ENCODE measurements around the gene SBNO2. TPM values are rescaled to one million over a fixed set of nuclear protein-coding genes. Genes with fewer than 3 reads are reported as not detected.
A peak's percentile ranks its signal among the peaks of the same experiment; 100 is the strongest.

SBNO2 gene
- total RNA-seq, 5 donors from 2014 or later (not counting 1 experiment from before 2014, with no cell fraction given), result 90.2 to 115 (median 106) TPM

GRCh38 chr19:1199531-1199930 lies 25.5 kb upstream of the SBNO2 start:
- Mint-ChIP-seq H3K27ac (no peak overlapping the region), H3K4me1 (peaks cover 10 to 15% (median 14%) of the 10 kb centered on the region in 3 donors), H3K9me3 (no peaks in the 10 kb centered on the region), H3K4me3 (no peak overlapping the region), H3K36me3 (no peaks in the 10 kb centered on the region), H3K27me3 (no peaks in the 10 kb centered on the region)
- no peak overlapping the region for H3K27ac ChIP-seq (ENCODE audit: low read length)
- H3K9me3 ChIP-seq, result no peaks in the 10 kb centered on the region
- ChIA-PET POLR2A (interaction anchor here in 1 of 2 donors (0.5 kb wide), 1 partner anchor 121 kb away, joined by 5 read pairs; no protein-coding TSS in a partner anchor), CTCF (interaction anchor here in 1 of 2 donors (0.7 kb wide), 1 partner anchor 88 kb away, joined by 3 read pairs; no protein-coding TSS in a partner anchor)
- H3K4me1 ChIP-seq (ENCODE audit: control insufficient read depth in 1 of 2, extremely low read depth in 1 of 2, insufficient read depth in 2 of 2, low read length in 2 of 2), result peaks cover 6 to 19% of the 10 kb centered on the region in 2 experiments
- 95% methylated on average over 10 of the region's 10 CpGs for WGBS (ENCODE audit: insufficient coverage)
- no peak for DNase-seq
- H3K36me3 ChIP-seq (ENCODE audit: control insufficient read depth in 2 of 2, extremely low read depth in 1 of 2, insufficient read depth in 1 of 2, low read length in 1 of 2), result no peaks in the 10 kb centered on the region
- no peaks in the 10 kb centered on the region for H3K27me3 ChIP-seq (replicated peaks in 1 of 2; ENCODE audit: control insufficient read depth in 2 of 2, extremely low read depth in 1 of 2, insufficient read depth in 2 of 2, low read length in 1 of 2)
- H3K4me3 ChIP-seq (ENCODE audit: control insufficient read depth in 1 of 2, extremely low read depth in 1 of 2, low read length in 1 of 2), result no peak overlapping the region
- ATAC-seq (replicated peaks in 1 of 4), result no peak

GRCh38 chr19:1189419-1189818 lies 15.4 kb upstream of the SBNO2 start:
- Mint-ChIP-seq H3K4me1 (peaks cover 19 to 25% (median 25%) of the 10 kb centered on the region in 3 donors), H3K27ac (peak overlapping the region; percentile 90 to 92), H3K9me3 (no peaks in the 10 kb centered on the region), H3K27me3 (no peaks in the 10 kb centered on the region), H3K36me3 (no peaks in the 10 kb centered on the region), H3K4me3 (peak overlapping the region in 1 of 3 donors; percentile 25)
- H3K27me3 ChIP-seq (replicated peaks in 1 of 2; ENCODE audit: control insufficient read depth in 2 of 2, extremely low read depth in 1 of 2, insufficient read depth in 2 of 2, low read length in 1 of 2), result no peaks in the 10 kb centered on the region
- peak overlapping the region; percentile 34 for H3K27ac ChIP-seq (ENCODE audit: low read length)
- ATAC-seq (replicated peaks in 1 of 4) (peak; percentile 34 to 82 (median 64)), DNase-seq (peak in 8 of 35 experiments; percentile 20 to 60 (median 46))
- H3K4me1 ChIP-seq (ENCODE audit: control insufficient read depth in 1 of 2, extremely low read depth in 1 of 2, insufficient read depth in 2 of 2, low read length in 2 of 2), result peaks cover 11 to 44% of the 10 kb centered on the region in 2 experiments
- no peaks in the 10 kb centered on the region for H3K36me3 ChIP-seq (ENCODE audit: control insufficient read depth in 2 of 2, extremely low read depth in 1 of 2, insufficient read depth in 1 of 2, low read length in 1 of 2)
- 50% methylated on average over 7 of the region's 9 CpGs for WGBS (ENCODE audit: insufficient coverage)
- CTCF ChIA-PET, result no interaction called here
- no peaks in the 10 kb centered on the region for H3K9me3 ChIP-seq
- H3K4me3 ChIP-seq (ENCODE audit: control insufficient read depth in 1 of 2, extremely low read depth in 1 of 2, low read length in 1 of 2), result no peak overlapping the region
- POLR2A ChIA-PET, result no interaction called here

- Histone ChIP-seq H3K27ac (ENCODE audit: low read length) (no peak overlapping the region), H3K9me3 (no peaks in the 10 kb centered on the region), H3K4me3 (ENCODE audit: control insufficient read depth in 1 of 2, extremely low read depth in 1 of 2, low read length in 1 of 2) (no peak overlapping the region), H3K27me3 (replicated peaks in 1 of 2; ENCODE audit: control insufficient read depth in 2 of 2, extremely low read depth in 1 of 2, insufficient read depth in 2 of 2, low read length in 1 of 2) (peaks cover 0 to 26% of the 10 kb centered on the region in 2 experiments), H3K36me3 (ENCODE audit: control insufficient read depth in 2 of 2, extremely low read depth in 1 of 2, insufficient read depth in 1 of 2, low read length in 1 of 2) (no peaks in the 10 kb centered on the region), H3K4me1 (ENCODE audit: control insufficient read depth in 1 of 2, extremely low read depth in 1 of 2, insufficient read depth in 2 of 2, low read length in 2 of 2) (peaks cover 0 to 9% of the 10 kb centered on the region in 2 experiments)
- DNase-seq (no peak), ATAC-seq (replicated peaks in 1 of 4) (no peak)
- Mint-ChIP-seq H3K4me1 (peaks cover 5 to 24% (median 12%) of the 10 kb centered on the region in 3 donors), H3K27ac (no peak overlapping the region), H3K4me3 (no peak overlapping the region), H3K36me3 (no peaks in the 10 kb centered on the region), H3K27me3 (peaks cover 0 to 8% of the 10 kb centered on the region in 2 donors), H3K9me3 (no peaks in the 10 kb centered on the region)
- WGBS (ENCODE audit: insufficient coverage), result 74% methylated on average over 19 of the region's 19 CpGs
- POLR2A ChIA-PET, result no interaction called here
- CTCF ChIA-PET, result no interaction called here
These were observed 9.6 kb upstream of the SBNO2 start for GRCh38 chr19:1183543-1184172.

DNA sequence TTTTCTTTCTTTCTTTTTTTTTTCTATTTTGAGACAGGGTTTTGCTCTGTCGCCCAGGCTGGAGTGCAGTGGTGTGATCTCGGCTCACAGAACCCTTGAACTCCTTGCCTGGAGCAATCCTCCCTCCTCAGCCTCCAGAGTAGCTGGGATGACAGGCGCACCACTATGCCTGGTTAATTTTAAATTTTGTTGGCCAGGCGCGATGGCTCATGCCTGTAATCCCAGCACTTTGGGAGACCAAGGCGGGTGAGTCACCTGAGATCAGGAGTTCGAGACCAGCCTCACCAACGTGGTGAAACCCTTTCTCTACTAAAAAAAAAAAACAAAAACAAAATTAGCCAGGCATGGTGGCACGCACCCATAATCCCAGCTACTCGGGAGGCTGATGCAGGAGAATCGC lies 8.7 kb upstream of the SBNO2 start:
- Histone ChIP-seq H3K4me3 (ENCODE audit: control insufficient read depth in 1 of 2, extremely low read depth in 1 of 2, low read length in 1 of 2) (no peak overlapping the region), H3K27ac (ENCODE audit: low read length) (no peak overlapping the region), H3K9me3 (no peaks in the 10 kb centered on the region), H3K4me1 (ENCODE audit: control insufficient read depth in 1 of 2, extremely low read depth in 1 of 2, insufficient read depth in 2 of 2, low read length in 2 of 2) (peaks cover 0 to 9% of the 10 kb centered on the region in 2 experiments), H3K27me3 (replicated peaks in 1 of 2; ENCODE audit: control insufficient read depth in 2 of 2, extremely low read depth in 1 of 2, insufficient read depth in 2 of 2, low read length in 1 of 2) (peaks cover 0 to 26% of the 10 kb centered on the region in 2 experiments), H3K36me3 (ENCODE audit: control insufficient read depth in 2 of 2, extremely low read depth in 1 of 2, insufficient read depth in 1 of 2, low read length in 1 of 2) (no peaks in the 10 kb centered on the region)
- Mint-ChIP-seq H3K27me3 (peaks cover 0 to 8% of the 10 kb centered on the region in 2 donors), H3K4me1 (peaks cover 5 to 24% (median 12%) of the 10 kb centered on the region in 3 donors), H3K27ac (no peak overlapping the region), H3K36me3 (no peaks in the 10 kb centered on the region), H3K4me3 (no peak overlapping the region), H3K9me3 (no peaks in the 10 kb centered on the region)
- ChIA-PET CTCF (no interaction called here), POLR2A (no interaction called here)
- no peak for DNase-seq
- no peak for ATAC-seq (replicated peaks in 1 of 4)
- 91% methylated on average over 7 of the region's 11 CpGs for WGBS (ENCODE audit: insufficient coverage)

GRCh38 chr19:1182068-1182467 lies 8.0 kb upstream of the SBNO2 start:
- no peak for ATAC-seq (replicated peaks in 1 of 4)
- Histone ChIP-seq H3K27ac (ENCODE audit: low read length) (no peak overlapping the region), H3K4me1 (ENCODE audit: control insufficient read depth in 1 of 2, extremely low read depth in 1 of 2, insufficient read depth in 2 of 2, low read length in 2 of 2) (peaks cover 0 to 9% of the 10 kb centered on the region in 2 experiments)

DNA sequence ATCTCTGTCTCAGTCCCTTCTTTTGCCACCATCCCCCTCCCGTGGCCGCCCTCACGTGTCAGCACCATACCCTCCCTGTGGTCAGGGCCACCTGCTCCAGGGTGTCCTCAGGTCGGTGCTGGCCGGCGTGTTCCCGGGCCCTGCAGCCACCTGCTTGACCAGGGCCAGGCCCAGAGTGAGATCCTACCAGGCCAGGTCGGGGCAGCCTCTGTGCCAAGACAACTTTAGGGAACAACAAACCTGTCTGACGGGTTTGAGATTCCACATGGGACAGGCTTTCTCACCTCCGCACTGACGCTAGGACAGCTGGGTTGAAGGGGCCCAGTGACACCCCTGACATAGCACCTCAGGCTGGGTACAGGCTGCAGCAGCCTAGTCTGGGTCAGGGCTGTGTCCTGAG lies 7.5 kb upstream of the SBNO2 start:
- Mint-ChIP-seq H3K36me3 (no peaks in the 10 kb centered on the region), H3K9me3 (no peaks in the 10 kb centered on the region), H3K27ac (peak overlapping the region; percentile 36 to 58), H3K27me3 (peaks cover 0 to 8% of the 10 kb centered on the region in 2 donors), H3K4me1 (peaks cover 5 to 24% (median 12%) of the 10 kb centered on the region in 3 donors), H3K4me3 (peak overlapping the region in 1 of 3 donors; percentile 72)
- peaks cover 0 to 9% of the 10 kb centered on the region in 2 experiments for H3K4me1 ChIP-seq (ENCODE audit: control insufficient read depth in 1 of 2, extremely low read depth in 1 of 2, insufficient read depth in 2 of 2, low read length in 2 of 2)
- ChIA-PET CTCF (no interaction called here), POLR2A (interaction anchor here in 1 of 2 donors (0.7 kb wide), 1 partner anchor 88 kb away, joined by 3 read pairs; no protein-coding TSS in a partner anchor)
- H3K27ac ChIP-seq (ENCODE audit: low read length), result no peak overlapping the region
- ATAC-seq (replicated peaks in 1 of 4), result no peak
- H3K27me3 ChIP-seq (replicated peaks in 1 of 2; ENCODE audit: control insufficient read depth in 2 of 2, extremely low read depth in 1 of 2, insufficient read depth in 2 of 2, low read length in 1 of 2), result peaks cover 0 to 30% of the 10 kb centered on the region in 2 experiments
- no peaks in the 10 kb centered on the region for H3K9me3 ChIP-seq
- H3K36me3 ChIP-seq (ENCODE audit: control insufficient read depth in 2 of 2, extremely low read depth in 1 of 2, insufficient read depth in 1 of 2, low read length in 1 of 2), result no peaks in the 10 kb centered on the region
- WGBS (ENCODE audit: insufficient coverage), result 83% methylated on average over 9 of the region's 11 CpGs
- no peak overlapping the region for H3K4me3 ChIP-seq (ENCODE audit: control insufficient read depth in 1 of 2, extremely low read depth in 1 of 2, low read length in 1 of 2)
- no peak for DNase-seq

More at GRCh38 chr19:1182068-1182467, 8.0 kb upstream of the SBNO2 start:
- Mint-ChIP-seq H3K27ac (peak overlapping the region; percentile 36 to 58), H3K9me3 (no peaks in the 10 kb centered on the region), H3K36me3 (no peaks in the 10 kb centered on the region), H3K4me3 (no peak overlapping the region), H3K4me1 (peaks cover 5 to 24% (median 12%) of the 10 kb centered on the region in 3 donors), H3K27me3 (peaks cover 0 to 8% of the 10 kb centered on the region in 2 donors)
- WGBS (ENCODE audit: insufficient coverage), result 91% methylated on average over 10 of the region's 10 CpGs
- H3K9me3 ChIP-seq, result no peaks in the 10 kb centered on the region
- H3K27me3 ChIP-seq (replicated peaks in 1 of 2; ENCODE audit: control insufficient read depth in 2 of 2, extremely low read depth in 1 of 2, insufficient read depth in 2 of 2, low read length in 1 of 2), result peaks cover 0 to 30% of the 10 kb centered on the region in 2 experiments
- ChIA-PET POLR2A (no interaction called here), CTCF (no interaction called here)
- no peak overlapping the region for H3K4me3 ChIP-seq (ENCODE audit: control insufficient read depth in 1 of 2, extremely low read depth in 1 of 2, low read length in 1 of 2)
- no peaks in the 10 kb centered on the region for H3K36me3 ChIP-seq (ENCODE audit: control insufficient read depth in 2 of 2, extremely low read depth in 1 of 2, insufficient read depth in 1 of 2, low read length in 1 of 2)
- DNase-seq, result no peak
